Skeletal muscle cell (primary cell): ENCODE measurements around the gene NTN4.
"Not testable (repeated sequence)": the region's sequence is repeated elsewhere in the genome, so short reads cannot be mapped to it uniquely, and the experiment has no call there.

Source experiments
- DNase-seq: peaks from one replicate; pipeline ENCODE4 v3.0.0-alpha.2; 2010; ENCODE audit warnings: low read depth
- H3K4me3 ChIP-seq: 2 replicates; pipeline ENCODE4 v1.5.1; 2011; ENCODE audit warnings: low read depth, mild to moderate bottlenecking, control low read depth, low read length, moderate library complexity

The NTN4 gene

GRCh38 chr12:95802482-95803270 is 12.1 kb upstream of the NTN4 start:
- peak; percentile 64 for DNase-seq
- H3K4me3 ChIP-seq: no peak overlapping the region

GRCh38 chr12:95796982-95797289 is 6.4 kb upstream of the NTN4 start:
- DNase-seq: no peak
- no peak overlapping the region for H3K4me3 ChIP-seq

- no peak for DNase-seq
- no peak overlapping the region for H3K4me3 ChIP-seq
These were observed 5.8 kb upstream of the NTN4 start for GRCh38 chr12:95796225-95796981.

- H3K4me3 ChIP-seq: peak overlapping the region; percentile 70
- no peak for DNase-seq
These were observed 619 bp upstream of the NTN4 start for GRCh38 chr12:95790917-95791849.

GRCh38 chr12:95789126-95790032 is 1.2 kb downstream of the NTN4 start:
- H3K4me3 ChIP-seq: peak overlapping the region; percentile 70
- no peak for DNase-seq

GRCh38 chr12:95788637-95789036 is 1.9 kb downstream of the NTN4 start:
- DNase-seq: no peak
- no peak overlapping the region for H3K4me3 ChIP-seq

GRCh38 chr12:95787274-95787818 is 3.2 kb downstream of the NTN4 start:
- no peak overlapping the region for H3K4me3 ChIP-seq
- DNase-seq: no peak

- H3K4me3 ChIP-seq: no peak overlapping the region
- no peak for DNase-seq
These were observed 5.6 kb downstream of the NTN4 start for GRCh38 chr12:95784915-95785314.

GRCh38 chr12:95784286-95784685 is 6.3 kb downstream of the NTN4 start:
- DNase-seq: no peak
- no peak overlapping the region for H3K4me3 ChIP-seq

- not testable (repeated sequence) for H3K4me3 ChIP-seq, DNase-seq
These were observed 15.1 kb downstream of the NTN4 start for GRCh38 chr12:95775466-95775865.

GRCh38 chr12:95774311-95775045 is 16.1 kb downstream of the NTN4 start:
- H3K4me3 ChIP-seq: no peak overlapping the region
- no peak for DNase-seq

GRCh38 chr12:95773320-95773719 is 17.2 kb downstream of the NTN4 start:
- H3K4me3 ChIP-seq: no peak overlapping the region
- no peak for DNase-seq

GRCh38 chr12:95767703-95768102 is 22.9 kb downstream of the NTN4 start:
- no peak overlapping the region for H3K4me3 ChIP-seq
- DNase-seq: no peak

GRCh38 chr12:95766356-95767019 is 24.1 kb downstream of the NTN4 start:
- H3K4me3 ChIP-seq: no peak overlapping the region
- DNase-seq: no peak

- DNase-seq: no peak
- H3K4me3 ChIP-seq: no peak overlapping the region
These were observed 25.7 kb downstream of the NTN4 start for GRCh38 chr12:95764848-95765247.

- H3K4me3 ChIP-seq: no peak overlapping the region
These were observed 26.7 kb downstream of the NTN4 start for GRCh38 chr12:95763809-95764253.

GRCh38 chr12:95762123-95762785 is 28.3 kb downstream of the NTN4 start:
- no peak for DNase-seq
- no peak overlapping the region for H3K4me3 ChIP-seq

More at GRCh38 chr12:95763809-95764253, 26.7 kb downstream of the NTN4 start:
- DNase-seq: peak; percentile 59
